ENCODE measurements around the gene COPE. TPM values are rescaled to one million over a fixed set of nuclear protein-coding genes. Genes with fewer than 3 reads are reported as not detected.
A peak's percentile ranks its signal among the peaks of the same experiment; 100 is the strongest.

COPE gene
- total RNA-seq, 1 donor from 2014 or later, result 331 TPM

- DNase-seq (ENCODE audit: low read depth) (no peak), FAIRE-seq (no peak)
- Histone ChIP-seq H3K36me3 (ENCODE audit: control insufficient read depth, insufficient read depth, low read length) (peaks cover 70% of the 10 kb centered on the region), H3K27me3 (ENCODE audit: control insufficient read depth, insufficient read depth, low read length) (no peaks in the 10 kb centered on the region), H3K4me3 (ENCODE audit: low read depth, low read length) (no peak overlapping the region)
- TF ChIP-seq CTCF (IDR thresholded peaks at IDR 0.05; ENCODE audit: insufficient read depth, low read length, severe bottlenecking), result no peak
Measured at GRCh38 chr19:18857223-18857622, 62.0 kb downstream of the COPE start.

- H3K36me3 ChIP-seq (ENCODE audit: control insufficient read depth, insufficient read depth, low read length), result peaks cover 70% of the 10 kb centered on the region
- no peak overlapping the region for H3K4me3 ChIP-seq (ENCODE audit: low read depth, low read length)
- peak; percentile 44 for TF ChIP-seq CTCF (IDR thresholded peaks at IDR 0.05; ENCODE audit: insufficient read depth, low read length, severe bottlenecking)
- DNase-seq (ENCODE audit: low read depth) (no peak), FAIRE-seq (no peak)
- H3K27me3 ChIP-seq (ENCODE audit: control insufficient read depth, insufficient read depth, low read length), result no peaks in the 10 kb centered on the region
Measured at GRCh38 chr19:18856385-18857126, 62.6 kb downstream of the COPE start.

GRCh38 chr19:18855647-18856384, 63.4 kb downstream of the COPE start:
- FAIRE-seq, result peak; percentile 73
- no peak for TF ChIP-seq CTCF (IDR thresholded peaks at IDR 0.05; ENCODE audit: insufficient read depth, low read length, severe bottlenecking)

GRCh38 chr19:18854982-18855381, 64.2 kb downstream of the COPE start:
- Histone ChIP-seq H3K4me3 (ENCODE audit: low read depth, low read length) (no peak overlapping the region), H3K27me3 (ENCODE audit: control insufficient read depth, insufficient read depth, low read length) (no peaks in the 10 kb centered on the region), H3K36me3 (ENCODE audit: control insufficient read depth, insufficient read depth, low read length) (peaks cover 69% of the 10 kb centered on the region)
- no peak for FAIRE-seq
- DNase-seq (ENCODE audit: low read depth), result no peak
- no peak for TF ChIP-seq CTCF (IDR thresholded peaks at IDR 0.05; ENCODE audit: insufficient read depth, low read length, severe bottlenecking)

More at GRCh38 chr19:18855647-18856384, 63.4 kb downstream of the COPE start:
- Histone ChIP-seq H3K27me3 (ENCODE audit: control insufficient read depth, insufficient read depth, low read length) (no peaks in the 10 kb centered on the region), H3K36me3 (ENCODE audit: control insufficient read depth, insufficient read depth, low read length) (peaks cover 65% of the 10 kb centered on the region), H3K4me3 (ENCODE audit: low read depth, low read length) (no peak overlapping the region)
- no peak for DNase-seq (ENCODE audit: low read depth)

- no peak for TF ChIP-seq CTCF (IDR thresholded peaks at IDR 0.05; ENCODE audit: insufficient read depth, low read length, severe bottlenecking)
- H3K4me3 ChIP-seq (ENCODE audit: low read depth, low read length), result no peak overlapping the region
- DNase-seq (ENCODE audit: low read depth) (no peak), FAIRE-seq (no peak)
- H3K36me3 ChIP-seq (ENCODE audit: control insufficient read depth, insufficient read depth, low read length), result peaks cover 70% of the 10 kb centered on the region
- H3K27me3 ChIP-seq (ENCODE audit: control insufficient read depth, insufficient read depth, low read length), result no peaks in the 10 kb centered on the region
Measured at GRCh38 chr19:18853755-18854427, 65.3 kb downstream of the COPE start.

Measured in bronchial epithelial cell (primary cell).